CMK (cell line): ENCODE data around the gene CAMSAP1.

Experiments used
- DNase-seq: peaks from one replicate; pipeline ENCODE4 v3.0.0-alpha.2; 2010; ENCODE audit warnings: low read depth

Gene CAMSAP1

GRCh38 chr9:135830496-135830895, 76.8 kb downstream of the CAMSAP1 start:
- DNase-seq = no peak

GRCh38 chr9:135828656-135829055, 78.7 kb downstream of the CAMSAP1 start:
- DNase-seq = no peak

GRCh38 chr9:135827866-135828580, 79.3 kb downstream of the CAMSAP1 start:
- DNase-seq = no peak

GRCh38 chr9:135827301-135827700, 80.0 kb downstream of the CAMSAP1 start:
- DNase-seq = no peak

- no peak for DNase-seq
Observed at GRCh38 chr9:135826188-135826545, 81.2 kb downstream of the CAMSAP1 start.

- no peak for DNase-seq
Observed at GRCh38 chr9:135825435-135826187, 81.7 kb downstream of the CAMSAP1 start.

- DNase-seq = no peak
Observed at GRCh38 chr9:135823036-135823435, 84.3 kb downstream of the CAMSAP1 start.

GRCh38 chr9:135822374-135822755, 85.0 kb downstream of the CAMSAP1 start:
- DNase-seq = no peak

GRCh38 chr9:135821733-135822373, 85.5 kb downstream of the CAMSAP1 start:
- DNase-seq = no peak

GRCh38 chr9:135821116-135821515, 86.2 kb downstream of the CAMSAP1 start:
- DNase-seq = no peak

GRCh38 chr9:135820661-135821060, 86.7 kb downstream of the CAMSAP1 start:
- no peak for DNase-seq

GRCh38 chr9:135819905-135820304, 87.4 kb downstream of the CAMSAP1 start:
- no peak for DNase-seq

GRCh38 chr9:135818718-135819475, 88.4 kb downstream of the CAMSAP1 start:
- DNase-seq = no peak

GRCh38 chr9:135817951-135818717, 89.2 kb downstream of the CAMSAP1 start:
- no peak for DNase-seq

- DNase-seq = no peak
Observed at GRCh38 chr9:135816651-135816970, 90.7 kb downstream of the CAMSAP1 start.

- no peak for DNase-seq
Observed at GRCh38 chr9:135815830-135816650, 91.3 kb downstream of the CAMSAP1 start.

- DNase-seq = no peak
Observed at GRCh38 chr9:135815413-135815812, 91.9 kb downstream of the CAMSAP1 start.

GRCh38 chr9:135814421-135815095, 92.8 kb downstream of the CAMSAP1 start:
- DNase-seq = no peak

GRCh38 chr9:135813671-135814290, 93.6 kb downstream of the CAMSAP1 start:
- no peak for DNase-seq

GRCh38 chr9:135812961-135813360, 94.4 kb downstream of the CAMSAP1 start:
- no peak for DNase-seq
